Measurements from ENCODE around the gene PDLIM7.

DNA sequence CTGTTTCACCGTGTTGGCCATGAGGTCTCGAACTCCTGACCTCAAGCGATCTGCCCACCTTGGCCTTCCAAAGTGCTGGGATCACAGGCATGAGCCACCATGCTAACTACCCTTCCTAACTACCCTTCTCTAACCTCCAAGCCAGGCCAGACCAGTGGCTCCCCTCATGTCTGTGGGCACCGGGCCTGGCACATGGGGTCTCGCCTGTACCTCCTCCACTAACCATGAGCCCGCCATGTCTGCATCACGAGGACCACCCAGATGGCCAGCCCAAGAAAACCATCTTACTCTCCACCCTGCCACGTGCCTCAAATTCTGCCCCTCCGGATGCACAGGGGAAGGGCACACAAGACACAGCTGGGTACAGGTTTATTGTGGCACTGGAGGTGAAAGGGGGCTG is 14.4 kb downstream of the PDLIM7 start:
- TF ChIP-seq CTCF (IDR thresholded peaks at IDR 0.05; ENCODE audit: low read length) (no peak), EZH2 (IDR thresholded peaks at IDR 0.05; ENCODE audit: borderline replicate concordance, low read length) (no peak)

All from OCI-LY1 (cell line).